GM18508 (cell line): ENCODE data around the gene PILRA.
"Not testable (repeated sequence)": the region's sequence is repeated elsewhere in the genome, so short reads cannot be mapped to it uniquely, and the experiment has no call there.

Experiments
- ATAC-seq: cut with Tn5 transposase; IDR thresholded peaks from one replicate; pipeline ENCODE4 v1.9.1; 2021; ENCODE audit warnings: moderate number of reproducible peaks; ENCODE audit not compliant: insufficient read depth, unreplicated experiment

PILRA gene

GRCh38 chr7:100357131-100357561 lies 16.1 kb upstream of the PILRA start:
- no peak for ATAC-seq

DNA sequence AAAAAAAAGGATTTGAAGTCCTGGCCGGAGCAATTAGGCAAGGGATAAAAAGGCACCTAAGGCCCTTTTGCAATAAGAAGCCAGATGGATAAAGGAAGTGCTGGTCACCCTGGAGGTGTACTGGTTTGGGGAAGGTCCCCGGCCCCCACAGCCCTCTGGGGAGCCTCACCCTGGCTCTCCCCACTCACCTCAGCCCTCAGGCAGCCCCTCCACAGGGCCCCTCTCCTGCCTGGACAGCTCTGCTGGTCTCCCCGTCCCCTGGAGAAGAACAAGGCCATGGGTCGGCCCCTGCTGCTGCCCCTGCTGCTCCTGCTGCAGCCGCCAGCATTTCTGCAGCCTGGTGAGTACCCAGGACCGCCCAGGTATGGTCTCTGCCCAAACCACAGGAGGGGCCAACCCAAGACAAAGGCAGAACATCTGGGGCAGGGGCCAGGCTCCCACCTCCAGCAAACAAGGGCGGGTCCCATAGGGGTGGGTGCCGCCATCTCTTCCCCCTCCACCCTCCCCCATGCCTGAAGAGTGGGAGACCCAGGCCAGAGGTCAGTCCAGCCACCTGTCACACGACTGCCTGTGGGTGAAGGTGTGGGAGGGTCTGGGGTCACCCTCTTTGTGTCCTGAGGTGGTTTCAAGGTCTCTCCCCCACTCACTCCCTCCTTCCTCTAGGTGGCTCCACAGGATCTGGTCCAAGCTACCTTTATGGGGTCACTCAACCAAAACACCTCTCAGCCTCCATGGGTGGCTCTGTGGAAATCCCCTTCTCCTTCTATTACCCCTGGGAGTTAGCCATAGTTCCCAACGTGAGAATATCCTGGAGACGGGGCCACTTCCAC lies 15.0 kb upstream of the PILRA start, which contains the start of gene PILRB:
TSS of gene PILRB (plus strand) at position 91 of the 830 bp plus-strand sequence. CDS start at position 277, 186 bp downstream.
- ATAC-seq = no peak

DNA sequence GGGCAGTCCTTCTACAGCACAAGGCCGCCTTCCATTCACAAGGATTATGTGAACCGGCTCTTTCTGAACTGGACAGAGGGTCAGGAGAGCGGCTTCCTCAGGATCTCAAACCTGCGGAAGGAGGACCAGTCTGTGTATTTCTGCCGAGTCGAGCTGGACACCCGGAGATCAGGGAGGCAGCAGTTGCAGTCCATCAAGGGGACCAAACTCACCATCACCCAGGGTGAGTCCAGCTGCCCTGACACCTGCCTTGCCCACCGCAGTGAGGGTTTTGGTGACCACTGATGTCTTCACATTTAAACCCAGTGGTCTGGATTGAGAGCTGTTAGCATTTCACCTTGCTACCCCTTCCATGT lies 14.5 kb upstream of the PILRA start:
- ATAC-seq = no peak

DNA sequence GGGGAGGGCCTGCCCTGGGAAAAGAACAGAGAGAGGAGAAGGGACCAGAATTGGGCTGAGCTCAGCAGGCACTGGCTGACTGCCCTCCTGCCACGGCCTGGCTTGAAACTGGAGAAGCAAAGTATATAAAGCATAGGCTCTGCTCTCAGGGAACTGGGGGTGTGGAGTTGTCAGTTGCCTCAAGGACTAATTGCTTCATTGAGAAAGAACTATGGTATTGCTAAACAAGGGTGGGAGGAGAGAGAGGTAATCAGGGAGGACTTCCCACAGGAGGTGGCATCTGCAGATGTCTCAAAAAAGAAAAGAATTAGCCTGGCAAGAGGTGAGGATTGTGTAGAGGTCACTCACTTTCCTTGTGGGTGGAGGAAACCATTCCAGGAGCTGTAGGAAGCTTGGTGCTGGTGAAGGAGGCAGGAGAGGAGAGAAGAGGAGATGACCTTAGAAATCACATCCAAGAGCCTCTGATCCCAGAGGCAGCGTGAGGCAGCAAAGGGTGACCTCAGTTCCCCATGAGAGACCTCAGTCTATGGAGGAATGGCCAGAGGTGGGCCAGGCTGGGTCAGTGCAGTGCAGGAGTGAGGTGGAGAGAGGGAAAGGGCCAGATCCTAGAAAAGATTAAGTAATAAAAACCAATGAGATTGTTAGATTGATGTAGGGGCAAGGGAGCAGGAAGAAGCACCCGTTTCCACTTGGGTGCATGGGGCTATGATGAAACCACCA lies 13.0 kb upstream of the PILRA start:
- ATAC-seq = no peak

GRCh38 chr7:100363098-100363497 lies 10.2 kb upstream of the PILRA start:
- ATAC-seq = no peak

DNA sequence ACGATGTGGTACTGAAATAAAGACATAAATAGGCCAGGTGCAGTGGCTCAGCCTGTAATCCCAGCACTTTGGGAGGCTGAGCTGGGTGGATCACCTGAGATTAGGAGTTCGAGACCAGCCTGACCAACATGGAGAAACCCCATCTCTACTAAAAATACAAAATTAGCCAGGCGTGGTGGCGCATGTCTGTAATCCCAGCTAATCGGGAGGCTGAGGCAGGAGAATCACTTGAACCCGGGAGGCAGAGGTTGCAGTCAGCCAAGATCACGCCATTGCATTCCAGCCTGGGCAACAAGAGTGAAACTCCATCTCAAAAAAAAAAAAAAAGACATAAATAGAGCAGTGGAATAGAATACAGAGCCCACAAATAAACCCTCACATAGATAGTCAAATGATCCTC lies 9.5 kb upstream of the PILRA start:
- not testable (repeated sequence) for ATAC-seq

- no peak for ATAC-seq
Measured at GRCh38 chr7:100364480-100364879, 8.8 kb upstream of the PILRA start.

- ATAC-seq = not testable (repeated sequence)
Measured at GRCh38 chr7:100365998-100366367, 7.3 kb upstream of the PILRA start.

DNA sequence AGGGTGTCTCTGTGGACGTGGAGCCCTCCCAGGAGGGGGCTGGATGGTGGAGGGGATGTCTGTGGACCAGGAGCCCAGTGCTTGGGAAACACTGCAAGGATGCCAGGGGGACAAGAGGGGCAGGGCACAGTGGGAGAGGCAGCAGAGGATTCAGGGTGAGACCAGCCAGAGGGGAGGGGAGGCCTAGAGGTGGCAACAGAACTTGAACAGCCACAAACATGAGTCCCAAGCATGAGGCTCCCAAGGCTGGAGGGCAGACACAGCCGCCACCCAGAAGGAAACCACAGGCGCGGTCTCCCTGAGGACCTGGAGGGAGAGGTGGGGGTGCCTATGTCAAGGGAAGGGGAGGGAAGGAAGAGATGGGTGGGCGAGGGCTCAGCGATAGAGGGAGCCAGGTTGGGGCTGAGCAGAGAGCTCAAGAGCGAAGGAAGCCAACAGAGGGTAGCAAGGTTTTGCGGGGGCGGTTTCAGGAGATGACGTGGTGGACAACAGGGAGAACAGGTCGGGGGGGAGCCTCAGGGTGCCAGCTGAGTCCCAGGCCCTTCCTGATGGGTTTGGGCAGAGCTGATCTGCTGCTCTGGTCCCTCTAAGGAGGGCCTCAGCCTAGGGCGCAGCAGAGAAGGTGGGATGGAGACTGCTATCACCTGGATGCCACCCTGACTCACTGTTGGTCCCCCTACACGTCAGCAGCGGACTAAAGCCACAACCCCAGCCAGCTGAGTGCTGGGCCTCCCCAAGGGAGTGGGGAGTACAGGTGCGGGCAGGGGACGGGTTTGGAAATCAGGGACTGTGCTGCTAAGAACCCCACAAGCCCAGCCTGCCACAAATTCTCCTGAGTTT lies 6.7 kb upstream of the PILRA start:
- no peak for ATAC-seq

GRCh38 chr7:100367251-100367620 lies 6.1 kb upstream of the PILRA start:
- no peak for ATAC-seq

DNA sequence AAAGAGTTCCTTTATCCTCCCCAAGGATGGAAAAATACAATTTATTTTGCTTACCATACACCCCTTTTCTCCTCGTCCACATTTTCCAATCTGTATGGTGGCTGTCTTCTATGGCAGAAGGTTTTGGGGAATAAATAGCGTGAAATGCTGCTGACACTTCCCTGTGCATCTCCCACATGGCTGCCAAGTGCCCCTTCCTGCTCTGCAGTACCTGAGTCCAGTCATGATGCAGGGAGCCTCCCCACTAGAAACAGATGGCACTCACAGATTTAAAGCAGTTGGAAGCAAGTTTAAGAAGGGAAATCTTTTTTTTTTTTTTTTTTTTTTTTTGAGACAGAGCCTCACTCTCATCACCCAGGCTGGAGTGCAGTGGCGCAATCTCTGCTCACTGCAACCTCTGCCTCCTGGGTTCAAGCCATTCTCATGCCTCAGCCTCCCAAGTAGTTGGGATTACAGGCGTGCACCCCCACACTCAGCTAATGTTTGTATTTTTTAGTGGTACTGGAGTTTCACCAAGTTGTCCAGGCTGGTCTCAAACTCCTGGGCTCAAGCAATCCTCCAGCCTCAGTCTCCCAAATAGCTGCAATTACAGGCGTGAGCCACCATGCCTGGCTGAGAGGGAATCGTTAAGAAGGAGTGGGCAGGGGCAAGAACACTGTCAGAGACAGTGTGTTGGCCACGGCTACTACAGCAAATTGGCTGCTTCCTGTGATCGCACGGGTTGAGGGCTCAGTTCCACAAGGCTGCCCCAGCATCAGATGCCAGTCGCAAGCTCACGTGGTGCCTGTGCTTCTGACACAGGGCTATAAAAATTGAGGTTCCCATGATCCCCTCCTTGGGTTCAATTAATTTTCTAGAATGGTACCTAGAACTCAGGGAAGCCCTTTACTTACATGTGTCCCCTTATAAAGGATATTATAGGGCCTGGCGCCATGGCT lies 5.3 kb upstream of the PILRA start:
- ATAC-seq = no peak

GRCh38 chr7:100369105-100369504 lies 4.2 kb upstream of the PILRA start:
- peak; percentile 50 for ATAC-seq

- ATAC-seq = no peak
Measured at GRCh38 chr7:100370303-100370702, 3.0 kb upstream of the PILRA start.

GRCh38 chr7:100370746-100371145 lies 2.5 kb upstream of the PILRA start:
- ATAC-seq = no peak

GRCh38 chr7:100371561-100372171 lies 1.6 kb upstream of the PILRA start:
- no peak for ATAC-seq

DNA sequence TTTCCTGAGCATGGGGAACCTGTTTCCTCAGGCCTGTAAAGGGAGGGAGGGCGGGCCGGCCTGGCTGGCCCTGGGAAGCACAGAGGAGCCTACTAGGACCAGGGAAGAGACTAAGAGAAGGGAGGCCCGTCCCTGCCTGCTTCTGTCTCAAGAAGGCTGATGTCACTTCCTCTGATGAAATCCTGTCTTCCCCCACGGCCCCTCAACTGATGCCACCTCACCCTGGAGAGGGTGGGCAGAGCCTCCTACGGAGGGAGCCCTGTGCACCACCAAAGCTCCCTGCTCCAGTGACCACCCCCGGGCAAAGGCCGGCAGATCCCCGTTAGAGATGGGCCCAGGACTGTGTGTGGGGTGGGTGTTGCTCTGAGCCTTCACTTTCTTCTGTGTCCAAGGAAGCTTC lies 1.0 kb upstream of the PILRA start:
- ATAC-seq = no peak

DNA sequence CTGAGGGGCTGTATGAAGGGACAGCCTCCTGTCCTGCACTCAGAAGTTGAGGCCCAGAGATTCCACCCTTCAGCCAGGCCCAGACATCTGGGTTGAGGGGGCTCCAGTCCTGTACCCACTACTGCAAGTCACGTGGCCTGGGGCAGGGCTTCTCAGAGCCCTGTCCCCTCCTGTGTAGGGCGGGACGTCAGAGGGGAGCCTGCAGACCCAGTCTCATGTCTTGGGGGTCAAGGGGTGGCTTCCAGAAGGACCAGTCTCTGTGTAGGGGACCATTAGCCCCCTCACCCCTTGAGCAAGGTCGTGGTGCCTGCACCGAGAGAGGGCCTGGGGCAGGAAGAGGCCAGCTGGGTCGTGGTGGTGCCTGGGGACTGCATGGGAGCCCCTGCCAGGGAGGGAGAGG lies 593 bp upstream of the PILRA start:
- ATAC-seq = no peak

DNA sequence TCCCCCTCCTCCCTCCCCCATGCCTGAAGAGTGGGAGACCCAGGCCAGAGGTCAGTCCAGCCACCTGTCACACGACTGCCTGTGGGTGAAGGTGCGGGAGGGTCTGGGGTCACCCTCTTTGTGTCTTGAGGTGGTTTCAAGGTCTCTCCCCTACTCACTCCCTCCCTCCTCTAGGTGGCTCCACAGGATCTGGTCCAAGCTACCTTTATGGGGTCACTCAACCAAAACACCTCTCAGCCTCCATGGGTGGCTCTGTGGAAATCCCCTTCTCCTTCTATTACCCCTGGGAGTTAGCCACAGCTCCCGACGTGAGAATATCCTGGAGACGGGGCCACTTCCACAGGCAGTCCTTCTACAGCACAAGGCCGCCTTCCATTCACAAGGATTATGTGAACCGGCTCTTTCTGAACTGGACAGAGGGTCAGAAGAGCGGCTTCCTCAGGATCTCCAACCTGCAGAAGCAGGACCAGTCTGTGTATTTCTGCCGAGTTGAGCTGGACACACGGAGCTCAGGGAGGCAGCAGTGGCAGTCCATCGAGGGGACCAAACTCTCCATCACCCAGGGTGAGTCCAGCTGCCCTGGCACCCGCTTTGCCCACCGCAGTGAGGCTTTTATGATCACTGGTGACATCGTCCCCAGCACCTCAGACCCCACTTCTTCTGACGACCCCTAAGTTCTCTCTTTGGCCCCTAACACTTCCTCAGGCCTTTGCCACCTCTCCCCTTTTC lies 747 bp downstream of the PILRA start:
- not testable (repeated sequence) for ATAC-seq

GRCh38 chr7:100374601-100375000 lies 1.3 kb downstream of the PILRA start:
- no peak for ATAC-seq
